ENCODE results near the gene NABP2. TPM values are rescaled to one million over a fixed set of nuclear protein-coding genes. Genes with fewer than 3 reads are reported as not detected.

The NABP2 gene
- polyA plus RNA-seq, 1 donor from 2014 or later = 54.3 TPM

GRCh38 chr12:56192582-56192981 is 31.6 kb upstream of the NABP2 start:
- H3K27ac ChIP-seq (ENCODE audit: low read length) = no peak overlapping the region
- peaks cover 14% of the 10 kb centered on the region for H3K79me2 ChIP-seq (replicated peaks; ENCODE audit: insufficient read depth, low read length)
- no peaks in the 10 kb centered on the region for H3K9me3 ChIP-seq (ENCODE audit: low read length)
- no peaks in the 10 kb centered on the region for H3K9me2 ChIP-seq (ENCODE audit: insufficient read depth, low read length)
- TF ChIP-seq POLR2AphosphoS5 (IDR thresholded peaks at IDR 0.05) (no peak), SMC3 (conservative IDR thresholded peaks at IDR 0.05; ENCODE audit: poor library complexity) (no peak), EP300 (conservative IDR thresholded peaks at IDR 0.05; ENCODE audit: poor library complexity, severe bottlenecking) (no peak), MXI1 (conservative IDR thresholded peaks at IDR 0.05; ENCODE audit: poor library complexity, severe bottlenecking) (no peak), EZH2 (IDR thresholded peaks at IDR 0.05; ENCODE audit: borderline replicate concordance, insufficient read depth, low read length, poor library complexity, severe bottlenecking) (no peak), TAF1 (IDR thresholded peaks at IDR 0.05; ENCODE audit: low read depth) (no peak), RAD21 (conservative IDR thresholded peaks at IDR 0.05) (no peak), REST (IDR thresholded peaks at IDR 0.05; ENCODE audit: borderline replicate concordance) (no peak)
- TF ChIP-seq, protein P1, sequence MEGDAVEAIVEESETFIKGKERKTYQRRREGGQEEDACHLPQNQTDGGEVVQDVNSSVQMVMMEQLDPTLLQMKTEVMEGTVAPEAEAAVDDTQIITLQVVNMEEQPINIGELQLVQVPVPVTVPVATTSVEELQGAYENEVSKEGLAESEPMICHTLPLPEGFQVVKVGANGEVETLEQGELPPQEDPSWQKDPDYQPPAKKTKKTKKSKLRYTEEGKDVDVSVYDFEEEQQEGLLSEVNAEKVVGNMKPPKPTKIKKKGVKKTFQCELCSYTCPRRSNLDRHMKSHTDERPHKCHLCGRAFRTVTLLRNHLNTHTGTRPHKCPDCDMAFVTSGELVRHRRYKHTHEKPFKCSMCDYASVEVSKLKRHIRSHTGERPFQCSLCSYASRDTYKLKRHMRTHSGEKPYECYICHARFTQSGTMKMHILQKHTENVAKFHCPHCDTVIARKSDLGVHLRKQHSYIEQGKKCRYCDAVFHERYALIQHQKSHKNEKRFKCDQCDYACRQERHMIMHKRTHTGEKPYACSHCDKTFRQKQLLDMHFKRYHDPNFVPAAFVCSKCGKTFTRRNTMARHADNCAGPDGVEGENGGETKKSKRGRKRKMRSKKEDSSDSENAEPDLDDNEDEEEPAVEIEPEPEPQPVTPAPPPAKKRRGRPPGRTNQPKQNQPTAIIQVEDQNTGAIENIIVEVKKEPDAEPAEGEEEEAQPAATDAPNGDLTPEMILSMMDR (IDR thresholded peaks at IDR 0.05; ENCODE audit: poor library complexity, severe bottlenecking) = no peak
- H3F3A ChIP-seq (ENCODE audit: insufficient read depth, low read length, poor library complexity, severe bottlenecking) = peaks cover 7% of the 10 kb centered on the region
- no peak overlapping the region for H2AFZ ChIP-seq (ENCODE audit: low read depth, low read length)
- no peak overlapping the region for H3K9ac ChIP-seq (ENCODE audit: low read length)
- no peaks in the 10 kb centered on the region for H3K27me3 ChIP-seq (ENCODE audit: insufficient read depth, low read depth, low read length)
- H3K36me3 ChIP-seq (ENCODE audit: insufficient read depth, low read length) = no peaks in the 10 kb centered on the region
- no peak overlapping the region for H3K4me3 ChIP-seq (ENCODE audit: low read length)
- no peak overlapping the region for H3K4me2 ChIP-seq (ENCODE audit: low read length)
- no peaks in the 10 kb centered on the region for H4K20me1 ChIP-seq (ENCODE audit: insufficient read depth)

DNA sequence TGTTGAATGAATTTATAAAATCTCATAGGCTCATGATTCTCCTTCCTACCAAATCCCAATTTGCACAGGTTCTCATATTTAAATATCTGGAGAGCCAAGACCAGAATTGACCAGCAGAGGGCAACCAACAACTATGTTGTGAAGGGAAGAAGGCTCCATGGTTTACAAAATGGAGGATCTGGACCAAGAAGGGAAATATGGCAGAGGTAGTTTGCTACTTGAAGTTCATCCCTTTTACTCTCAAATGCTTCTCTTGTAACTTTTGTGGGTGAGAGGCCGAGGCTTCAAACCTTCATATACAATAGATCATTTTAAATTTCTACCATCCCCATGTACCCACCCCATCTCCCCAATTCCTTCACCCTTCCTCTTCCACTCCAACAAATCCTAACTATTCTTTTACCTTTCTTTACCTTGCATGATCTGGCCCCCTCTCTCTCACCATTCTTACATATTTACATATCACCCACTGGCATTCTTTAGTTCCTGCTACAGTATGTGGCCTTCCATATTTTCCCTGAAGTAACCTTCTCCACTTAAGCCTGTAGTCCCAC is 31.0 kb upstream of the NABP2 start:
- peaks cover 8% of the 10 kb centered on the region for H3K79me2 ChIP-seq (replicated peaks; ENCODE audit: insufficient read depth, low read length)
- H3K9me3 ChIP-seq (ENCODE audit: low read length) = no peaks in the 10 kb centered on the region
- no peak overlapping the region for H3K4me3 ChIP-seq (ENCODE audit: low read length)
- H3K4me2 ChIP-seq (ENCODE audit: low read length) = no peak overlapping the region
- H3F3A ChIP-seq (ENCODE audit: insufficient read depth, low read length, poor library complexity, severe bottlenecking) = peaks cover 7% of the 10 kb centered on the region
- no peaks in the 10 kb centered on the region for H4K20me1 ChIP-seq (ENCODE audit: insufficient read depth)
- H2AFZ ChIP-seq (ENCODE audit: low read depth, low read length) = no peak overlapping the region
- no peaks in the 10 kb centered on the region for H3K36me3 ChIP-seq (ENCODE audit: insufficient read depth, low read length)
- H3K9ac ChIP-seq (ENCODE audit: low read length) = no peak overlapping the region
- H3K27me3 ChIP-seq (ENCODE audit: insufficient read depth, low read depth, low read length) = no peaks in the 10 kb centered on the region
- H3K9me2 ChIP-seq (ENCODE audit: insufficient read depth, low read length) = no peaks in the 10 kb centered on the region
- peak overlapping the region; percentile 30 for H3K27ac ChIP-seq (ENCODE audit: low read length)
- TF ChIP-seq RAD21 (conservative IDR thresholded peaks at IDR 0.05) (peak; percentile 82), MXI1 (conservative IDR thresholded peaks at IDR 0.05; ENCODE audit: poor library complexity, severe bottlenecking) (no peak), SMC3 (conservative IDR thresholded peaks at IDR 0.05; ENCODE audit: poor library complexity) (peak; percentile 76), TAF1 (IDR thresholded peaks at IDR 0.05; ENCODE audit: low read depth) (no peak), POLR2AphosphoS5 (IDR thresholded peaks at IDR 0.05) (no peak), REST (IDR thresholded peaks at IDR 0.05; ENCODE audit: borderline replicate concordance) (no peak), EZH2 (IDR thresholded peaks at IDR 0.05; ENCODE audit: borderline replicate concordance, insufficient read depth, low read length, poor library complexity, severe bottlenecking) (no peak), EP300 (conservative IDR thresholded peaks at IDR 0.05; ENCODE audit: poor library complexity, severe bottlenecking) (no peak)
- TF ChIP-seq, protein P1 (IDR thresholded peaks at IDR 0.05; ENCODE audit: poor library complexity, severe bottlenecking) = peak; percentile 86

All from neural cell (in vitro differentiated cells).